HG02610 (cell line): Measurements from ENCODE around the gene ZFP57.

Source experiments
- ATAC-seq: cut with Tn5 transposase; IDR thresholded peaks from one replicate; pipeline ENCODE4 v1.9.1; 2021; ENCODE audit warnings: mild to moderate bottlenecking, moderate library complexity; ENCODE audit not compliant: unreplicated experiment

Gene ZFP57

GRCh38 chr6:29627755-29628418 is 53.1 kb downstream of the ZFP57 start:
- ATAC-seq: no peak

GRCh38 chr6:29626948-29627754 is 53.8 kb downstream of the ZFP57 start:
- no peak for ATAC-seq

- ATAC-seq: no peak
Observed at GRCh38 chr6:29625337-29625930, 55.5 kb downstream of the ZFP57 start.

- no peak for ATAC-seq
Observed at GRCh38 chr6:29624520-29624961, 56.4 kb downstream of the ZFP57 start.
